ENCODE results near the gene NOTCH3.

DNA sequence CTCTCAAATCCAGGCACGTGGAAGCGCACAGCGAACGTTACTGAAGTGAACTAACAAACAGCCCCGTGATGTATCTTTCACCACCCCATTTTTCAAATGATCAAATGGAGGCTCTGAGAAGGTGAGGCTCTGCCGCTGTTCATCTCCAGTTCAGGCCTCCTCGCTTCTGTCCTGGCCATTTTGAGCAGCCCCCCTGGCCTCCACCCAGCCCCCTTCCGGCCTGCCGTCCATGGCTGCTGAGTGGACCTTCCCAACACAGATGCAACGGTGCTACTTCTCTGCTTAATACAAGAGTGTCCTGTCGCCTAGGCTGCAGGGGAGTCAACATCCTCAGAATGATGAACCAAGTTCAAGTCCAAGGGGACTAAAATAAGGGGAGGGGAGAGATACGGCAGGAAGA is 83.9 kb downstream of the NOTCH3 start:
- no peak for TF ChIP-seq POLR2AphosphoS5 (IDR thresholded peaks at IDR 0.05)
- TF ChIP-seq, protein P1, sequence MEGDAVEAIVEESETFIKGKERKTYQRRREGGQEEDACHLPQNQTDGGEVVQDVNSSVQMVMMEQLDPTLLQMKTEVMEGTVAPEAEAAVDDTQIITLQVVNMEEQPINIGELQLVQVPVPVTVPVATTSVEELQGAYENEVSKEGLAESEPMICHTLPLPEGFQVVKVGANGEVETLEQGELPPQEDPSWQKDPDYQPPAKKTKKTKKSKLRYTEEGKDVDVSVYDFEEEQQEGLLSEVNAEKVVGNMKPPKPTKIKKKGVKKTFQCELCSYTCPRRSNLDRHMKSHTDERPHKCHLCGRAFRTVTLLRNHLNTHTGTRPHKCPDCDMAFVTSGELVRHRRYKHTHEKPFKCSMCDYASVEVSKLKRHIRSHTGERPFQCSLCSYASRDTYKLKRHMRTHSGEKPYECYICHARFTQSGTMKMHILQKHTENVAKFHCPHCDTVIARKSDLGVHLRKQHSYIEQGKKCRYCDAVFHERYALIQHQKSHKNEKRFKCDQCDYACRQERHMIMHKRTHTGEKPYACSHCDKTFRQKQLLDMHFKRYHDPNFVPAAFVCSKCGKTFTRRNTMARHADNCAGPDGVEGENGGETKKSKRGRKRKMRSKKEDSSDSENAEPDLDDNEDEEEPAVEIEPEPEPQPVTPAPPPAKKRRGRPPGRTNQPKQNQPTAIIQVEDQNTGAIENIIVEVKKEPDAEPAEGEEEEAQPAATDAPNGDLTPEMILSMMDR (IDR thresholded peaks at IDR 0.05), result no peak
